Measurements from ENCODE around the gene BOD1.

Gene BOD1

GRCh38 chr5:173575985-173576384 is 40.5 kb downstream of the BOD1 start:
- no peak for DNase-seq (ENCODE audit: low read depth)

- DNase-seq (ENCODE audit: low read depth) = no peak
Observed at GRCh38 chr5:173574983-173575382, 41.5 kb downstream of the BOD1 start.

GRCh38 chr5:173573126-173573960 is 43.1 kb downstream of the BOD1 start:
- peak; percentile 55 for DNase-seq (ENCODE audit: low read depth)

- DNase-seq (ENCODE audit: low read depth) = no peak
Observed at GRCh38 chr5:173572431-173573125, 43.9 kb downstream of the BOD1 start.

GRCh38 chr5:173570321-173571090 is 45.9 kb downstream of the BOD1 start:
- no peak for DNase-seq (ENCODE audit: low read depth)

- no peak for DNase-seq (ENCODE audit: low read depth)
Observed at GRCh38 chr5:173568703-173569102, 47.7 kb downstream of the BOD1 start.

GRCh38 chr5:173568128-173568527 is 48.3 kb downstream of the BOD1 start:
- DNase-seq (ENCODE audit: low read depth) = no peak

DNA sequence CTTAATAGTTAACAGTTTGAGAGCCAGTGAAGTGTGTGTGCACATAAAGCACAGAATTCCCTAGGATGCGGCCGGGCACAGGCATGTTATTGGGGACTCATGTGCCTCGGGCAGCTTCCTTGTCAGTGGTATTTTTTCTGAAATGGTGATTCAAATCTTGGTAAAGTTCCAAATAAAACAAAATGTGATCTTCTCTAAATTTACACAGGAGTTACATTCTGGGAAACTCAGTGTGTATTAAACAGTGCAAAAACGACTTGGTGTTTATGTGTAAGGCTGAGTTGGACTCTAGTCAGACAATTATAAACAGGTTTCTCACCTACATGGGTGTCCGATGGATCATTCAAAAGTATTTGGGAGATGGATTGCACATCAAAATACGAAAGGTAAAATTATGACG is 48.9 kb downstream of the BOD1 start:
- no peak for DNase-seq (ENCODE audit: low read depth)

GRCh38 chr5:173565491-173566072 is 50.9 kb downstream of the BOD1 start:
- no peak for DNase-seq (ENCODE audit: low read depth)

DNA sequence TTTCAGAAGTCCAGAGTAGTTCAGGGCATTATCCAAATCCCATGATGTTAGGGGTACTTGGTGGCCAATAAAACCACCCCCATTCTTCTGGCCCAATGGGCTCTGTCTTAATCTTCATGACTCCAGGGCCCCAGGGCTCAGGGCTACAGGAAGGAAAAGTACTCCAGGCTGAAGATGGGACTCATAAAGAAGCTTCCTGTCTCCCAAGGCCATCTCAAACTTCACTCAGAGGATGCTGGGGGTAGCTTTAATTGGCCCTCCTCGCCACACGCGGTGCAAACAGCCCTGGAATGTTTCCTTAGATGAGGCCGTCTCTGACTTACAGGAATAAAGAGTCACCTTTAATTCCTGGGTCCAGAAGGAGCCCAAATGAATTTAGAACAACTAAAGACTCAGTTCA is 52.3 kb downstream of the BOD1 start:
- DNase-seq (ENCODE audit: low read depth) = no peak

GRCh38 chr5:173563246-173563645 is 53.2 kb downstream of the BOD1 start:
- DNase-seq (ENCODE audit: low read depth) = no peak

DNA sequence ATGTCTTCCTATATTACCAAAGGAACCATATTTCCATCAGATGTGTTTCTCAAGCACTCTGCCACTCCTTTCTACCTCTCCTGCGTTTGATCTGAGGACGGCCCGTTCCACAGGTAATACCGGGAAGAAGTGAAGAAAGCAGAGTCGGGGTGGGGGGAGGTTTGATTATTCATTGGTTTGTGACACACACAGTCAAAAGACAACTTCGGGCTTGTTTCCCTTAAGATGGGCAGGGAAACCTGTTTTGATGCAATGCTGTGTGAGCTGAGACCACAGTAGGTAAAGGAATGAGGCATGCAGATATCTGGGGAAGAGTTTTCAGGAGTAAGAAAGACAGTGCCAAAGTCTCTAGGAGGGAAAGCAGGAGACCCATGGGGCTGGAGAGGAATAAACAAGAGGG is 54.0 kb downstream of the BOD1 start:
- DNase-seq (ENCODE audit: low read depth) = no peak

Measured in activated T-cell treated with anti-CD3 and anti-CD28 coated beads for 1 hour (primary cell).